GM12873 (cell line): Measurements from ENCODE around the gene DHX16.

Experiments used
- CTCF ChIP-seq: IDR thresholded peaks from 2 replicates; pipeline ENCODE4 v1.5.1; 2012; ENCODE audit warnings: low read depth, mild to moderate bottlenecking, moderate library complexity, low read length, control low read depth; ENCODE audit not compliant: insufficient read depth; ENCODE audit errors: missing control alignments

DHX16 gene

GRCh38 chr6:30618270-30618797 is 54.5 kb downstream of the DHX16 start:
- TF ChIP-seq CTCF: no peak

- no peak for TF ChIP-seq CTCF
Observed at GRCh38 chr6:30617565-30618269, 55.1 kb downstream of the DHX16 start, which contains the start of gene MRPS18B. TSS of gene MRPS18B (plus strand) at chr6:30617840. CDS start at chr6:30617866, 26 bp downstream.

GRCh38 chr6:30616811-30617564 is 55.8 kb downstream of the DHX16 start, which contains the start of gene PPP1R10:
TSS of gene PPP1R10 (minus strand) at chr6:30617243. CDS start at chr6:30609944, 7,299 bp downstream.
- no peak for TF ChIP-seq CTCF

GRCh38 chr6:30615958-30616810 is 56.6 kb downstream of the DHX16 start:
- no peak for TF ChIP-seq CTCF

GRCh38 chr6:30615219-30615957 is 57.4 kb downstream of the DHX16 start:
- no peak for TF ChIP-seq CTCF

- TF ChIP-seq CTCF: no peak
Observed at GRCh38 chr6:30614843-30615218, 58.0 kb downstream of the DHX16 start.
